Fibroblast of lung (primary cell): ENCODE measurements around the gene PIGZ. TPM values are rescaled to one million over a fixed set of nuclear protein-coding genes. Genes with fewer than 3 reads are reported as not detected.

Experiments
- DNase-seq, 2 donors: peaks; one replicate each; pipeline versions ENCODE4 v3.0.0 to v3.0.0-alpha.2; 2010; ENCODE audit warnings: low read depth in 2 of 2
- H2AFZ ChIP-seq: 2 replicates; pipeline ENCODE4 v1.5.1; 2012; ENCODE audit warnings: low read length, control low read depth, inconsistent platforms
- H3K27ac ChIP-seq: 2 replicates; pipeline ENCODE4 v1.5.1; 2011; ENCODE audit warnings: low read length, control low read depth; ENCODE audit not compliant: insufficient read depth
- H3K27me3 ChIP-seq: 2 replicates; pipeline ENCODE4 v1.5.1; 2011; ENCODE audit warnings: mild to moderate bottlenecking, low read length; ENCODE audit not compliant: control insufficient read depth, insufficient read depth
- H3K36me3 ChIP-seq: 2 replicates; pipeline ENCODE4 v1.5.1; 2011; ENCODE audit warnings: low read length; ENCODE audit not compliant: control insufficient read depth, insufficient read depth
- H3K4me1 ChIP-seq: 2 replicates; pipeline ENCODE4 v1.5.1; 2011; ENCODE audit warnings: low read length; ENCODE audit not compliant: control insufficient read depth, insufficient read depth; ENCODE audit errors: extremely low read depth
- H3K4me2 ChIP-seq: 2 replicates; pipeline ENCODE4 v1.5.1; 2011; ENCODE audit warnings: low read length, control low read depth; ENCODE audit not compliant: insufficient read depth; ENCODE audit errors: extremely low read depth
- H3K4me3 ChIP-seq, 4 experiments: fragments of 200-600 bp in 1 of 4; sonication (generic) in 1 of 4; replicated peaks in 1 of 4; 2 replicates each; pipeline ENCODE4 v1.5.1; 2011 to 2016; ENCODE audit warnings: low read length in 4 of 4, low read depth in 3 of 4, mild to moderate bottlenecking in 3 of 4, control low read depth in 2 of 4, inconsistent platforms in 1 of 4, mixed read lengths in 1 of 4; ENCODE audit not compliant: insufficient read depth in 1 of 4; ENCODE audit errors: control extremely low read depth in 1 of 4
- H3K79me2 ChIP-seq: 2 replicates; pipeline ENCODE4 v1.5.1; 2012; ENCODE audit warnings: mild to moderate bottlenecking, low read length, inconsistent platforms; ENCODE audit not compliant: control insufficient read depth, insufficient read depth
- H3K9ac ChIP-seq: 2 replicates; pipeline ENCODE4 v1.5.1; 2011; ENCODE audit warnings: mild to moderate bottlenecking, low read length, control low read depth; ENCODE audit not compliant: insufficient read depth
- H3K9me3 ChIP-seq: 2 replicates; pipeline ENCODE4 v1.5.1; 2012; ENCODE audit warnings: low read depth, low read length; ENCODE audit not compliant: control insufficient read depth, insufficient read depth
- H4K20me1 ChIP-seq: 2 replicates; pipeline ENCODE4 v1.5.1; 2011; ENCODE audit warnings: low read length; ENCODE audit not compliant: control insufficient read depth, insufficient read depth; ENCODE audit errors: extremely low read depth
- EZH2 ChIP-seq: IDR thresholded peaks from 2 replicates; pipeline ENCODE4 v1.5.1; 2012; ENCODE audit warnings: low read length, control low read depth, mild to moderate bottlenecking; ENCODE audit errors: missing control alignments
- polyA plus RNA-seq, 2 donors: library from polyadenylated mRNA; depleted of rRNA in 1 of 2; stranded (reverse) in 1 of 2; unstranded in 1 of 2; fragments of >200 nt; gene quantifications; 2 replicates each; pipeline ENCODE4 v1.2.1, GENCODE V29; 2011 to 2012; ENCODE audit warnings: missing spikeins in 1 of 2
- total RNA-seq: library from RNA; depleted of rRNA; stranded (reverse); fragments of >200 nt; gene quantifications from 2 replicates; pipeline ENCODE4 v1.2.1, GENCODE V29; 2014
- TF ChIP-seq, protein P1 (sequence below), 2 donors: IDR thresholded peaks in 1 of 2; conservative IDR thresholded peaks in 1 of 2; 1 replicate in 1 of 2; 2 replicates in 1 of 2; pipeline ENCODE4 v1.5.1; 2011 to 2012; ENCODE audit warnings: low read length in 2 of 2, control low read depth in 1 of 2, inconsistent platforms in 1 of 2, low read depth in 1 of 2, mild to moderate bottlenecking in 1 of 2

The PIGZ gene
- total and polyA plus RNA-seq, 2 donors (not counting 1 experiment from before 2014, with no cell fraction given) = 0.66 to 2.0 TPM

DNA sequence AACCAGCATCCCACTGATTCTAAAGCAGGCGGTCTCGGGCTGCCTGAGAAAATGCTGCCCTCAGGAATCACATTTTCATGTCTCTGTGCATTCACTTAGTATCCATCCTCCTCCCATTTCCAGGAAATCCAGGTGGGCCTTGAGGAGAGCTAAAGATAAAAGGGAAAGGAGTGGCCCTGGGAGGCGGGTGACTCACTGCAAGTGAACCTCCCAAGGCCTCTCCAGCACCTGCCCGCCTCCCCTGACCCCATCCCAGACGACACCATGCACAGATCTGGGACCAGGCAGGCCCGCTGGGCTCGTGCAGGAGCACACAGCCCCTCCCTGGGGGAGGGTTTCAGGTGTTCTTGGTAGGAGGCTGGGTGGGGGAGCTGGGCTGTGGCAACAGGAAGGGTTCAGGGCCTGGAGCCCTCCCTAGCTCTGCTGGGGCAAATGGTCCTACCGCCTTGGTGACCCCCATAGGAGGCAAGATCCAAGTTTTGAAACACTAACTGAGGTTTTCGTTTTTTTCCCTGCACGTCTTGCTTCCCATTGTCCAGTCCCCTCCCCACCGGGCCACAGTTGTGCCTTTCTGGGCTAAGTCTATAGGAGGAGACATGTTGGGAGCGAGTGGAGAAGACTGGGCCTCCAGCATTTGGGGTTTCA, 38.8 kb upstream of the PIGZ start:
- H3K4me1 ChIP-seq = no peaks in the 10 kb centered on the region
- H3K4me3 ChIP-seq = no peak overlapping the region
- H2AFZ ChIP-seq = no peak overlapping the region
- no peaks in the 10 kb centered on the region for H3K27me3 ChIP-seq
- no peaks in the 10 kb centered on the region for H4K20me1 ChIP-seq
- no peak for TF ChIP-seq EZH2
- TF ChIP-seq, protein P1, sequence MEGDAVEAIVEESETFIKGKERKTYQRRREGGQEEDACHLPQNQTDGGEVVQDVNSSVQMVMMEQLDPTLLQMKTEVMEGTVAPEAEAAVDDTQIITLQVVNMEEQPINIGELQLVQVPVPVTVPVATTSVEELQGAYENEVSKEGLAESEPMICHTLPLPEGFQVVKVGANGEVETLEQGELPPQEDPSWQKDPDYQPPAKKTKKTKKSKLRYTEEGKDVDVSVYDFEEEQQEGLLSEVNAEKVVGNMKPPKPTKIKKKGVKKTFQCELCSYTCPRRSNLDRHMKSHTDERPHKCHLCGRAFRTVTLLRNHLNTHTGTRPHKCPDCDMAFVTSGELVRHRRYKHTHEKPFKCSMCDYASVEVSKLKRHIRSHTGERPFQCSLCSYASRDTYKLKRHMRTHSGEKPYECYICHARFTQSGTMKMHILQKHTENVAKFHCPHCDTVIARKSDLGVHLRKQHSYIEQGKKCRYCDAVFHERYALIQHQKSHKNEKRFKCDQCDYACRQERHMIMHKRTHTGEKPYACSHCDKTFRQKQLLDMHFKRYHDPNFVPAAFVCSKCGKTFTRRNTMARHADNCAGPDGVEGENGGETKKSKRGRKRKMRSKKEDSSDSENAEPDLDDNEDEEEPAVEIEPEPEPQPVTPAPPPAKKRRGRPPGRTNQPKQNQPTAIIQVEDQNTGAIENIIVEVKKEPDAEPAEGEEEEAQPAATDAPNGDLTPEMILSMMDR (conservative IDR thresholded peaks at IDR 0.05 in 1 of 2, IDR thresholded peaks at IDR 0.05 in 1 of 2; ENCODE audit: low read depth in 1 of 2, low read length in 2 of 2) = no peak
- no peaks in the 10 kb centered on the region for H3K79me2 ChIP-seq
- no peak for DNase-seq
- H3K9me3 ChIP-seq = no peaks in the 10 kb centered on the region
- no peak overlapping the region for H3K4me2 ChIP-seq
- no peak overlapping the region for H3K9ac ChIP-seq
- H3K27ac ChIP-seq = no peak overlapping the region
- no peaks in the 10 kb centered on the region for H3K36me3 ChIP-seq

DNA sequence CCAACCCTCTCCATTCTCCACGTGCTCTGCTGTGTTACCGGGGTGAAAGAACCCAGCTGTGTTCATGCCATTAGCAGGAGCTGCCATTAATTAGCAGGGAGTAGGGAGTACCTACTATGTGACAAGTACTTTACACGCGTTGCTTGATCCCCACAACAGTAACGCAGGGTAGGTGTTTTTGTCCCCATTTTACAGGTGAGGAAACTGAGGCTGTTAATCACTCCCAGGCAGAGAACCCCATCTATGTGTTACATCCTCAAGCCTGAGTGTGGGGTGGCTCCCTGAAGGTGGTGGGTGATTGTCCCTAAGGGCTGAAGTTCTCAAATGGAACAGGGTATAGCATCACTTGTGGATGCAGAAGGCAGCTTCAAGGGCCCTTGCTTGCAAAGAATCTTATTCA, 38.2 kb upstream of the PIGZ start:
- no peak overlapping the region for H3K4me2 ChIP-seq
- no peak for DNase-seq
- no peak overlapping the region for H3K9ac ChIP-seq
- no peak overlapping the region for H3K4me3 ChIP-seq
- no peaks in the 10 kb centered on the region for H3K4me1 ChIP-seq
- no peaks in the 10 kb centered on the region for H3K9me3 ChIP-seq
- TF ChIP-seq, protein P1 (conservative IDR thresholded peaks at IDR 0.05 in 1 of 2, IDR thresholded peaks at IDR 0.05 in 1 of 2; ENCODE audit: low read depth in 1 of 2, low read length in 2 of 2) = no peak
- no peak for TF ChIP-seq EZH2
- H3K27me3 ChIP-seq = no peaks in the 10 kb centered on the region
- H3K36me3 ChIP-seq = no peaks in the 10 kb centered on the region
- no peaks in the 10 kb centered on the region for H4K20me1 ChIP-seq
- no peak overlapping the region for H2AFZ ChIP-seq
- H3K79me2 ChIP-seq = no peaks in the 10 kb centered on the region
- no peak overlapping the region for H3K27ac ChIP-seq

DNA sequence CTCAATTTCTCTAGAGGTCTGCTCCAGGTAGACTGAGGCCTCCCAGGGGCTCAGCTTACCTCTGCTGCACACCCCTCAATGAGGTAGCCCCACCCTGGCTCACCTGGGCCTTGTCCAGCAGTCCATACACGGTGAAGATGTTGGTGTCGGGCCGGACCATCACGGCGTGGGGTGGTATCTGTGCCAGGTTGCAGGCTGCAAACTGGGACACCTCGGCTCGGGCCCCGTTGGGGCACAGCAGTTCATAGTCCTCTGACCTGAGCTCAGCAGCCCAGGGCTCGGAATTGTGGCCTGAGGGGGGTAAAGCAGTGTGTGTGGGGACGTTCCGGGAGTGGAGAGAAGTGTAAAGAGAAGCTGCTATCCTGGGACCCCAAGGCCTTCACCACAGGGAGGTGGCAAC, 37.8 kb upstream of the PIGZ start:
- Histone ChIP-seq H3K79me2 (no peaks in the 10 kb centered on the region), H3K27ac (no peak overlapping the region), H3K9ac (no peak overlapping the region), H3K36me3 (no peaks in the 10 kb centered on the region), H3K27me3 (no peaks in the 10 kb centered on the region), H3K9me3 (no peaks in the 10 kb centered on the region), H3K4me2 (no peak overlapping the region), H3K4me3 (no peak overlapping the region), H2AFZ (no peak overlapping the region), H4K20me1 (no peaks in the 10 kb centered on the region), H3K4me1 (no peaks in the 10 kb centered on the region)
- no peak for DNase-seq
- TF ChIP-seq, protein P1 (conservative IDR thresholded peaks at IDR 0.05 in 1 of 2, IDR thresholded peaks at IDR 0.05 in 1 of 2; ENCODE audit: low read depth in 1 of 2, low read length in 2 of 2) = no peak
- no peak for TF ChIP-seq EZH2
